HG02981 (cell line): ENCODE data around the gene CD163.
"Not testable (repeated sequence)": the region's sequence is repeated elsewhere in the genome, so short reads cannot be mapped to it uniquely, and the experiment has no call there.

Experiments used
- ATAC-seq: cut with Tn5 transposase; IDR thresholded peaks from one replicate; pipeline ENCODE4 v1.9.1; 2021; ENCODE audit warnings: mild to moderate bottlenecking, moderate library complexity; ENCODE audit not compliant: unreplicated experiment

CD163 gene

DNA sequence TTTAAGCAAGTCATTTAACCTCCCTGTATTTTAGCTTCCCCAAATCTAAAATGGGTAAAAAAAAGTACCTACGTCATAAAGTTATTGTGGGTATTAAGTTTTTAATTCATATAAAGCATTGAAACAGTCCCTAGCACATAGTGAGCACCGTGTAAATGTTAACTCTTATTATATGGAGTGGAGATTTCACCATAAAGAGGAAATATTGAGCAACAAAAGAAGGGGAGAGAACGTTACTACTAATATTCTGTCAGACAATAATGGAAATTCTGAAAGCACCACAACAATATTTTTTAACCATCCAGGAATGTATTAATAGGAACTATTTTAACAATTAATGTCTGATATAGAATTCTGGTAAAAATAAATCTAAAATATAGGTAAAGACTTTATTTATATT, 51.8 kb downstream of the CD163 start:
- no peak for ATAC-seq

DNA sequence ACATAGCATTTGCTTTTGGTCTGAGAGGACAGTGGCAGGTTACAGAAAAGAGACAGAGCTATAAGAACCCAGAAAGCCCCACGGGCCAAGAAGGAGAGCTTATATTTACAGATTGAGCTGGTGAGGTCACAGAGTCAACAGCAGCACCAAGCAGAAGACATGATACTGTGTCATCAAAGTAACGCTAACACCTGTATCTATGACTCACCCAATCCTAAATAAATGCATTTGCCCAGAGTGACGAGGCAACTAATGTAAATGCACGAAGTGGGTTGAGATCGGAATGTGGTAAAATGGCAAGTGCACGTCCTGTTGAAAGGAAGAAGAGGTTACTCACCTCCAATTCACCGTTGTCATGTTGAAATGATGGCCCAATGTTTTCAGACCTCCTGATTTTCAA, 52.9 kb downstream of the CD163 start:
- ATAC-seq, result no peak

DNA sequence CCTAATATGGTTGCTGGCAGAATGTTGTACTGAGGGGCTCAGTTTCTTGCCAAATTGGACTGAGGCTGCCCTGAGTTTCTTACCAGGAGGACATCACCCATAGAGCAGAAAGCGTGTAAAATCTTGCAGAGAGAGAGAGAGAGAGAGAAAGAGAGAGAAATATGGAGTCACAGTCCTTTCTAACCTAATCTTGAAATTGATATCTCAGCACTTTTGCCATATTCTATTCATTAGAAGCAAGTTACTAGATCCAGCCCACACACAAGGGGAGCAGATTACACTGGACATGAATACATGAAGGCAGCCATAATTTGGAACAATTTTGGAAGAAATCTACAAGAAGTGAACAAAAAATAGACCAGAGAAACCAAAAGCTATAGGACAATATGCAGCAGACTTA, 55.5 kb downstream of the CD163 start:
- no peak for ATAC-seq

DNA sequence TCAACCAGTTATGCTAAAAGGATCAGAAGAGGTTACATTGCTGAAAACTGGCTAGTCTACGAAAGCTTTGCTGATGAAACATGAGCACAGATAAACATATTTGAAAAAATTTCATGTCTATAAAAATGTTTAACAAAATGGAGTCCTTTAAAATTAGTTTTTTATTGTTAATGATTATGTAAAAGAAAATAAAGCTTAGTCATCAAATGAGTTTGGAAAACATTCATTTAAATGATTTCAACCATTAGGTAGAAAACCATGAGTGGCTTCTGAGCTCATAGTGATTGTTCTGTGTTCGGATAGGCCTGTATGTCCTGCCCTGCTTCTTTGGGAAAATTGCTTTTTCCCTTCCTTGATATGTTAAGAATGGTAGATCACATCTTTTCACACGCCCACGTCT, 59.0 kb downstream of the CD163 start:
- no peak for ATAC-seq

DNA sequence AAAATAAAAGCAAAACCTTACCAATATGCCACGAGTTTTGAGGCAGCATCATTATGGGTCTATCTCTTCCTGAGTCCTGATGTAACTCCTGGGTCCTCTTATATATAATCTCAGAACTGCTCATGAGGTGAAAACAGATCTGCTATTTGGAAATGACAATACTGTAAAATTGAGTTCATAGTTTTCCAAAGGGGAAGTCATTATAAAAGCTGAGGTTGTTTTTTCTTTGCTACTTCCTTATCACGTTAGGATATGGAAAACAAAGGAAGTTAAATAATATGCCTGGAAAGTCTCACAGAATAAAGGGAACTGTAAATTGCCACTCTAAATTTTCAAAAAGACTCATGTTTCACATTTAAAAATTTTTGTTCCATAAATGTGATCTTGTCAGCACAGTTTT, 59.5 kb downstream of the CD163 start, which contains the start of gene CD163L1:
TSS of gene CD163L1 (minus strand) at position 78 of the 400 bp plus-strand sequence. CDS start at position 52, 26 bp downstream.
- ATAC-seq, result no peak

DNA sequence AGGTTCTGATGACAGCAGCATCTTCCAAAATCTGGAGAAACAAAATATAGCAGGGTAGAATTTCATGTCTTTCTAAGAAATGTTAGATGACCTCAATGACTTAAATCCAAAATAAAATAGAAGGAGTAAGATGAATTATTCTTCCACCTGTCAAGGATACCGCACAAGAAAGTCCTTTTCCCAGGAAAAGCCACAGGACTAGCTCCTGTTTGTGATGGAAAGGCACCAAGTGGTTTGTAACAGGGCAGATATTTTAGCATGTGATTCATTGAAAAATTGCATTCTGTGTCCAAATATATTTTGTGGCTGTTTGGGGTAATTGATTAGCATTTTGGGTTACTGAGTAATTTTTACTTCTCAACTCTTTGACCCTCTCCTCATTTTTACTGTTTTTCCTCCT, 62.4 kb downstream of the CD163 start:
- no peak for ATAC-seq

DNA sequence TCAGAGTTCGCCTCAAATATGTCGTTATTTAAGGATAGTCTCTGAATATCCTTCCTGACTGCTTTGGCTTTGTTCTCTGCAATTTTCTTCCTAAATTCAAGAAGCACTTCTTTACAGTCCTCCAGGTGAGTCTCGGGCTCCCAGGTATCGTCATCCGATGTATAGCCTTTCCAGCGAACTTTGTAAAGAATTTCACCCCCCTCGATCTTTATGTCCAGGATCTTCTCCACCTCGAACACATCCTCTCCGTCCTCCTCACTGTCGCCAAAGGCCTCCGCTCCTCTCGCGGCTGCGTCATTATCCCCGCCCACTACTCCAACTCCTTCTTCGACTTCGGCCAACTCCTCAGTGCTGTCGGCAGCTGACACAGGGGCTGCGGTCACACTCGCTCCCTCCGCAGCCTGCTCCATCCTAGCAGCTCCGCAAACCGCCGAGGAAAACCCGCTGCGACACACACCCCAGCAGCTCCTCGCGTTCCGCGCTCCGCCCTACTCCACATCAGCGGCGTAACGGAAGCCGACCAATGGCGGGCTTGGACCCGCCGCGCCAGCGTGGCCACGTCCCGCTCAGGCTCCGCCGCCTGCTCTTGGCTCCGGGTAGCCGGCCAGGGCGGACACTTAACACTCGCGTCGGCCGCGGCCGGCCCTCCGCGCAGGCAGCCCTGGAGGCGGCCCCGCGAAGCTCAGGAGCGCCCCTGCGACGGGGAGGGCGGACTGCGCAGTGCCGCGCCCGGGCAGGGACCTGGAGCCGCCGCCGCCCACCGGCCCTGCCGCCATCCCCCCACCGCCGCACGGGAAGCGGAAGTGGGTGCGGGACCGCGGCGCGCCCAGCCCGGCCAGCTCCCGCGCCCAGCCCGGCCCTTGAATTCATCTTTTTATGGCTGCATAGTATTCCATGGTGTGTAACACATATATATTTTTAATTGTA, 63.7 kb downstream of the CD163 start:
- no peak for ATAC-seq

DNA sequence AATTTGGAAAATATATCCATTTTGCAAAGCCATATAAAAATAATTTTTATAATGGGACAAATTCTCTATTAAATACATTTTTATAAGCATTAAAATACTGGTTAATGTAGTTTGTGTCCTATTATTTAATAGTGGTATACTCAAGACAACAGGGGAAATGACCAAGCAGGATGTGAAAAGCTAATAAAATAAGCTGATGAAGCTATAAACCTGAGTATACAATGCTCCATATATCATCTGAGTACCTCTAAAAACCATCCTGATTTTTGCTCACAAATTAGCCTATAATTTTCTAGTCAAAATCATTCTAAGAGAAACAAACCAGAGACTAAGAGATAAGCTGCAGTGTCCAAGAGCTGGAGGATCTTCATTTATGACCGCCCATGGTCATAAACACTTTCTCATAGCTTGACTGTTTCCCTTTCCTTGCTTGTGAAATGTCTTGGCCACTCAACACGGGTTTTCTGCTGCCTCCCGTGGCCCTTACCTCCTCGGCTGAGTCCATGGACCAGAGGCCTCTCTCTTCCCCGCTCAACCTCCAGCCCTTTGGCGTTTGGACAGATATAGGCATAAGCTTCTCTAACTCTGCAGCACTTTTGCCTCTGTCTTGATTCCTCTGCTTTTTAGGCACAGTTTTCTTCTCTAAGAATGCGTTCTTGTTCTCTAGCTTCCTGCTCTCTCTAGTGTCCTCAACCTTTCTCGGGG, 65.1 kb downstream of the CD163 start:
- ATAC-seq, result not testable (repeated sequence)

DNA sequence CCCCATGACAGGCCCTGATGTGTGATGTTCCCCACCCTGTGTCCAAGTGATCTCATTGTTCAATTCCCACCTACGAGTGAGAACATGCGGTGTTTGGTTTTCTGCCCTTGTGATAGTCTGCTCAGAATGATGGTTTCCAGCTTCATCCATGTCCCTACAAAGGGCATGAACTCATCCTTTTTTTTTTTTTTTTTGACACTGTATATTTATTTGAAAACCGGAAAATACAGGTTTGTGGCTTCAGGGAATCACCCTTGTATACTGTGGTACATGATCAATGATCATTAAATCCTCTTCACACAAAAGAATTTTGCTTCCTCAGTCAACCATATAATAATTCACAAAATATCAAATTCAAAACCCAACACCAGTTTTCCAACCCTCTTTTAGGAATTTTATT, 66.1 kb downstream of the CD163 start:
- not testable (repeated sequence) for ATAC-seq

DNA sequence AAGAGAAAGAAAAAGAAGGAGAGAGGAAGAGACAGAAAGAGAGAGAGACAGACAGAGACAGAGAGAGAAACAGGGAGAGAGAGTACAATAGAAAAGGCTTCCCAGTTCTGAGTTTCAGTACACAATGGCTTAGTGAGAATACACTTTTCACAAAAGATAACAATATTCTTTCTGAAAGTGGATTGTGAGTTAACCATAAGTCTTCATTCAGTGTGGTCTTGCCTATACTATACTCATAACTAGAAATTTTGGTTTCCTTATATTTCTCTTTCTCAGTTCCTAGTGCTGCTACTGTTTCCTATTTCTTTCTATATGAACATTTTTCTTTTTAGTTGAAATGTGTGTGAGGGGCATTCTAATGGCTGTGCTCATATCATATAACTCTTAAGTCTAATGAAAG, 68.9 kb downstream of the CD163 start:
- no peak for ATAC-seq

DNA sequence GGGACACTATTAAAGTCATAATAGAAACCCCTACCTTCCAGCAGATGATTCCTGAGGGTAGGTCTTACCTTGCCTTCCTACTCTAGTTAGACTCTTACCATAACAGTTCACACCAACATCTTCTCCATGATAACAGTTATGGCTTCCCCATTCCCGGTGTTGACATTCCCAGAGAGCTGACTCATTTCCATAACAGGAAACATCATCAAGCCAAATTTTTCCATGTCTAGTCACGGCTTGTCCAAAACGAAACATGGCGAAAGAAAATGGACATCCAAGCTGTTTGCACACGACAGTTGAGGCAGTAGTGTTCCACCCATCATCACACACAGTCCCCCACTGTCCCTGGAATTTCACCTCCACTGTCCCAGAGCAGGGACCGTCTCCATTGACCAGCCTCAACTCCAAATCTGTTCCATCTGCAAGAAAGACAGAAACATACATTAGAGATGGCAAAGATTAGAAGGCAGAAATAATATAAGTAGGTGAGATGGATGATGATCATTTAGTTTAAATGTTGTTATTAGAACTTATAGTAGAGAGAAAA, 70.2 kb downstream of the CD163 start:
- no peak for ATAC-seq

DNA sequence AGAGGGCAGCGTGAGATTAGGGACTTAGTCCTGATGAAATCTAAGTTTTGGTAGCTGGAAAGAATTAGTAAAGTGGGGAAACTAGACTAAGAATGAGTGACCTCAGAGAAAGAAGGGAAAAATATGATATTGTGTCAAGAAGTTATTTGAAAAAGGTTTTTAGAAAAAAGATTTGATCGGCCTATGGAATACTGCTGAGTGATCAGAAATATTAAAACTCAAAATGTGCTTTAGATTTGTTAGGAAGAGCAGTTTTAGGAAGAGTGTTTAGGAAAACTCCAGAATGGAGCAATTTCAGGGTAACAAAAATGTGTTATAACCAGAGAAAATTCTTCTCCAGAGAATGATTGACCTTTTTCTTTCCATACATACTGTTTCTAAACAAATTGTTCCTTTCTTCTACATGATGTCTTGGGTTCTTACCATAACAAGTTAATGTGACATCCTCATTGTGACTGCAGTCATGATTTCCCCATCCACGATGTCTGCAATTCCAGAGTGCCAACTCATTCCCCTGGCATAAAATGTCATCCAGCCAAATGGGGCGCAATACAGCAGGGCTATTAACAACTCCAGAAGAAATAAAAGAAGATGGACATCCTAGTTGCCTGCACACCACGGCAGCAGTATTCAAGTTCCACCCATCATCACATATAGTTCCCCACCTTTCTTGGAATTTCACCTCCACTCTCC, 71.4 kb downstream of the CD163 start:
- ATAC-seq, result no peak
